ENCODE measurements around the gene ADAMTS3.

Gene ADAMTS3

DNA sequence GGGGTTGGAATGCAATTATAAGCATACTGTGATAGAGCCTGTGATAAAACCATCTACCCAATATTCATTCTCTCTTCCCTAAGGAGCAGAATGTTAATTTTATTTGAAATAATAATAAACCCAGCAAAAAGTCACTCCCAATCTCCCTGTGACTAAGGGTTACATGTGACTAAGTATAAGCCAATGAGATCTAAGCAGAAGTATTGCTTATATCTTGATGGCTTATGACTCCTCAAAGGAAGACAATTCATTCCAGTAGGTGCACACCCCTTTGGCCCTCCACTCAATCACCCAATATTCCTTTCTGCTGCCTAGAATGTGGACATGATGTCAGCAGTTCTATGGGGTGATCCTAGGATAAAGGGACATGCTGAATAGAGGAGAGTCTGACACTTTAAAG is 224.6 kb downstream of the ADAMTS3 start:
- DNase-seq (ENCODE audit: low read depth): no peak

DNA sequence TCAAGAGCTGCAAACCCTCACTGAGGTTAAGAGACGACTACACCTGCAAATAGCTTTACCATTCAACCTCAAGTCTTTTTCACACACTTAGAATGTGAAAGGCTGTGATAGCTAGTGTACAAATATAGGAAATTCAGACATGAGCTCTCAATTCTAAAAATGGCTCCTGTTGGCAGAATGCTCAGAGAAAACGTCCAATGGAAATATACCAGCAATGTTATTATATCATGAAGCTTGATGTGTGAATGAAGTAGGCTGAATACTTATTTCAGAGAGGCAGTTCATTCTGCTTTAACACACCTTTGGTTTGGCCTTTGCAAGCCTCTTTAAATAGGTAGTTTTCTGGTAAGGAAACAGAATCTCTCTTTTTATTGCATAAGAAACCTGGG is 227.6 kb downstream of the ADAMTS3 start:
- DNase-seq (ENCODE audit: low read depth): no peak

DNA sequence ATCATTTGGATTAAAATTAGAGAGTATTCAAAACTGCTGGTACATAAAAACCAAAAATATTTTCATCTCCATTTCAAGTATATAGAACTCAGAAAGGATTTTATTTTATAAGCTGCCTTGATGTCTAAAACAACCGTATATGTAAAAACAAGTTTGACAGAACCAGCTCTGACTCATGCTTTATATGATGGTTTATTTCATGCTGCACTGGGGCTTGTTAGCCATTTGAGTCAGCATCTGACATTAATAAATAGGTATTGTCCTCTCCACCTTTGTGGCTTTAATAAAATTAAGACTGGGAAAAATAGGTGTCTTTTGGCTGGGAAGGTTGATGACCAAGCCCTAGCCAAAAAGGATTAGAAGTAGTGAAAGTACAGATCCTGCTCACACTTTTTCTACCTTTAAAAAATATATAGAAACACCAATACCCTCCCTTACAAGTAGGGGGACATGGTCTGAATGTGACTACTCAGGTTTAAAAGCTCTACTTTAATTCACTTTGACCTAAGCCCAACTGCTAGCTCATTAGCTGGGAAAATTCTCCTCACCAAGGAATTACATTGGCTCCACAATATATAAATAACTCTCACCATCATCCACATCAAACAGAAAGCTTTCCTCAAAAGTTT is 228.1 kb downstream of the ADAMTS3 start:
- DNase-seq (ENCODE audit: low read depth): no peak

DNA sequence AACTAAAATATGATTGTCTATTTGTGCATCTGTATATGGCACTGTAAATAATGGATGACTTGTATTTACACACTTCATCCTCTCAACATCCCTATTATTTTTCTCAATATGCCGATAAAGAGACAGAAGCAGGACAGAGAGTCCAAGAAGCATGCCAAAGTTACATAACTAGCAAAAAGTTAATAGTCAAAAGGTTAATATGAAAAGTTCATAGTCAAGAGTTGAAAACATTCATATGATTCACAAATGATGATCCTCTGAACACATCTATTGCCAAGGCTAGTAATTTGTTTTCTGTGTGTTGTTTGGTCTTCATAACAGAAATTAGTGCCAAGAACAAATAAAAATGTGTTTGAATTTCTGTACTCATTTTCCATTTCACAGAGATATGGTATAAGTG is 231.0 kb downstream of the ADAMTS3 start:
- DNase-seq (ENCODE audit: low read depth): no peak

DNA sequence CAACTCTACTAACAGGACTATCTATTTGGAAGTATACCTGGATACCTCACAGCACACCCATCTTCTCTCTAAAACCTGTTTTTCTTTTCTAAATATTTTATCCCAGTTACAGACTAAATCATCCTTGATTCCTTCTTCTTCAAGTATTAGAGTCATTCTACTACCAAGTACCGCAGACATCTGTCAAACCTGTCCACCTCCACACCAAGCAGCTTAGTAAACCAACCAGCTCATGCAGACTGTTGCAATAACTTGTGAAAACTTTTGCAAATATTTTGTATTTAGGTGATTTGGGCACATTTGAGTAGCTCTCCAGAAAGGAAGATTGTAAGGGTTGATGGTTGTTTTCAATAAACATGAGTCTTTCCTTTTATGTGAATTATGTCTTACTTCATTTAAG is 238.6 kb downstream of the ADAMTS3 start:
- no peak for DNase-seq (ENCODE audit: low read depth)

DNA sequence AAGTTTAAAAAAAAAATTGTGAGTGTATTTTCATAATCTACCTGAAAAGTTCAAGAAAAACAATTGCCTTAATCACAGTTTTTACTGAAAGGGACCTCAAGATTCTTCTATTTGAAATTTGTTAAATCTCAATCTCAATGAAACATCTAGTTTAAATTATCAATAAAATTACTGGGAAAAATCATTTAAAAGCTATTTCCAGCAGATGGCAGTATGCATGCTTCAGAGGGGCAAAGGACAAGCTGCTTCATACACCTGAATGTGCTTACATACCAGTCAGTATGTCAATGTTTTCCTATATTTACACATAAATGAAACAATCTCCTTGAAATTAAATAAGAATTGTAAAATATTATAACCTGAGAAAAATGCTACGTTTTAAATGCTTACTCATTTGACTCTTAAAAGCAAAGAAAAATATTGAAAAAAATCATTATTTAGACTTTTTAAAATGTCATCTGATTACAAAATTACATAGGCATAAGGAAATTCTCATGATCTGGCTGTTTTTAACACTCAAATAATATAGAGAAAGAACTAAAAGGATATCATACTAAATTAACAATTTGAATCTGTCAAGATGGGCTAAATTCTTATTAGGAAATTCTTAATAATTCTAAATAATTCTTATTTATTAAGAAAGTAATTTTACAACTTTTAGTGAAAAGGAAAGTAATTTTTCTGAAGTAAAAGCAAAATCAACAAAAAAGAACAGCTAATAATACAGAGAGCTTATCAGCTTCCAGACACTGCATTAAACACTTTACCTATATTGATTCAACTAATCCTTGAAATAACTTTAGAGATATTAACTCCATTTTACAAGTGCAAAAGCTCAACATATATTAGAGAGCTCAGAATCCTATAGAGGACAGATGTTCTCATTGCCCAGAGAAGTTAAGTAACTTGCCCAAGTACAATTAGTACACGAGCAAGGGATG is 242.1 kb downstream of the ADAMTS3 start:
- DNase-seq (ENCODE audit: low read depth): no peak

DNA sequence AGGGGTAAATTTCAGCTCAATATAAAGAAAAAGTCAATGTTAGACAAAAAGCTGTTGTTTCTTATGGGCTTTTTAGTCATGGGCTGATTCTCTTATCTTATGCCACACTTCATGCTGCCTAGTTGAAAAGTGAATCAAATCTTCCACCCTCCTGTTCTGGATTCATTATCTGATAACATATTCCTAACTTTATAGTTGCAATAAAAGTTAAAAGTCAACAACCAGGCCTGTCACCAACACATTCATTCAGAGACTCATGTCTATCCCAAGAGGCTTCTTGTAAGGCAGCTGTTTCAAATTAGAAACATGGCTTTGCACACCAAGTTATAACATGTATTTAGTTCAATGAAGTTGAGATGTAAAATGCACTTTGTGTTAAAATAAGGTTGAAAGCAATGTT is 243.8 kb downstream of the ADAMTS3 start:
- no peak for DNase-seq (ENCODE audit: low read depth)

DNA sequence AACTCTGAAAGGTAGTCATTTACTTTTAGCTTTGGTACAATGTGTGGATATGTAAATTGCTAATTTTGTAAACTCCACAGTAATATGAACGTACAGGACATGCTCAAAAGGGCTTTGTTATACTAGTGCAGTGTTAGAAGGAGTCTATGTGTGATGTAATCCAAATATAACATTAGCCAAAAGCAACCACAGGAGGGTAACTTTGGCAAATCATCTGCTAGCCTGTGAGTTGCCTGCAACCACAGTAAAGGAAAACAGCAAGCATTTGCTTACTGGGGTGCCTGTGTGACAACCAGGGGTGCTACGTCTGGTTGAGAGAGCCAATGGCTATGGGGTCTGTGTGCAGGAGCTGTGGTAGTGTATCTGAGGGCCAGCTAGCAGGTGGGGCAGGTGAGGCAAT is 245.8 kb downstream of the ADAMTS3 start:
- no peak for DNase-seq (ENCODE audit: low read depth)

DNA sequence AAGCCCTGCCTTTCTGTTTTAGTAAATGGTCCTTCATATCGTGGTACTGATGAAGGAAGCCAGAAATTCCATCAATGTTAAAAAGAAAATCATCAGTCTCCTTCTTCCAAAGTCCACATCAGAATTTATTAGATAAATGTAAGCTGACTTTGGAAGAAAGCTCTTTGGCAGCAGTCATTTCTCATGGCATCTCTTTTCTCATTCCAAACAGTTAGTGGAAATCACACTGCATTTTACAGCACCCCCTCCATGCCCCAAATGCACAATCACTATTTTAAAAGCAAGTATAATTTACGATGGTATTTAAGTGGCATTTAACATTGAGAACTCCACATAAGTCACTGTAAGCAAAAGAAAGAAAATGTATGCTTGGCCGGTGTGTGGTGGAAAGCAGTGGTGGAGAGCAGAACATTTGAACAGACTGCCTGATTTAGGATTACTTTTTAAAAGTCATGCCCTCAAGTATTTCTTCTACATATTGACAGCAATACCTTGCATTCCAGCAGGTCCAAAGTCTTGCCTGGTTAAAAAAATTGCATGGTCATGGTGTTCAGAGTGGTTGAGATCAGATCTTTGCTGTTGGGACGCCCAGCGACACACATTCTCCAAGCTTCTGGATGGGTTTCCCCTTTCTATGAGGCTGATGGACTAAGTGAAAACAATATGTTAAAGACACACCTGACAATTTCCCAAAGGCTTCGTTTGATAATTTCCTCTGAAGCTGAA is 248.6 kb downstream of the ADAMTS3 start:
- no peak for DNase-seq (ENCODE audit: low read depth)

DNA sequence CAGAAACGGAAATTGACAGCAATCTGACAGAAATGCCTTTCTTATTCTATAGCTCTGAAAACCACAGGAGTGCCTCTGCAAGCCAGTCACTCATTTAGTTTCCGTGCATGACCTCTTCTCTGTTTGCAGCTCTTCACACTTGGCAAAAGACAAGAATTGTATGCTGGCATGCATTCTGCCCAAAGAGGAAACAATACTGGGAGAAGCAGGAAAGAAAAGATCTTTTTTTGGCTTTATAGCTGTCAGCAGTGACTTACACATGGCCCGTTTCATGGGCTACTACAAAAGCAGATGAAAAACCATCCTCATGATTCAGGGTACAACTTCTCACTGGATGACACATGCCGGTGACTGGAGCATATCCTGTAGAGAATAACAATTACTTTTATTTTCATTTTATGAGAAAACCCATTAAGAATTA is 249.4 kb downstream of the ADAMTS3 start:
- DNase-seq (ENCODE audit: low read depth): no peak

DNA sequence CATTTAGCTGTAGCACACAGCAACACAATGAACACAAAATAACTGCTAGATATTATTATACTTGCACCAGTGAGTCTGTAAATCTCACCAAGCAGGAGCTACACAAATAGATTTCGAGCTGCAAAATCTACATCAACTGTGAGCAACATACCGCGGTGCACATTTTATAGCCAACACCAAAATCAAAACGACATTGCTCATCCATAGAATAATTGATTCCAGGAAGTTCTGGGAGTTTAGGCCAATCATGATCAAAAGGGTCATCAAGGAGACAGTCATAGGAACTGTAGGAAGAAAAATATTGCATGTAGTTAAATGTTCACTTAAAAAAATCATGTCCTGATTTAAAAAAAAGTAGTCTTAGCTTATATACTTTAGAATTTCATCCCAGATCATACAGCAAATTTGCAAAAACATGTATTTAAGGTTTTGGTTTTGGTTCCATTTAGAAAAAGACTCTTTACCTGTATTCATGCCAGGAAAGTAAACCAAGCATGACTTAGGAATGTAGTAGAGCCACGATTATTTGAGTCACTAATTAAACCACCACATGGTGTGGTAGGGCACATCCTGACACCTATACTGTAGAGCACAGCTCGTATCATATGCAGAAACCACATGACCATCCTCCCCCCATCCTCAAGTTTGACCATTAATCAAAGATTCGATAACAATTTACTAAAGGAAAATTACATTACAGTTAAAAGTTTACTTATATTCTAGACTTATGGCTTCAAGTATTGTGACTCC is 250.4 kb downstream of the ADAMTS3 start:
- no peak for DNase-seq (ENCODE audit: low read depth)

DNA sequence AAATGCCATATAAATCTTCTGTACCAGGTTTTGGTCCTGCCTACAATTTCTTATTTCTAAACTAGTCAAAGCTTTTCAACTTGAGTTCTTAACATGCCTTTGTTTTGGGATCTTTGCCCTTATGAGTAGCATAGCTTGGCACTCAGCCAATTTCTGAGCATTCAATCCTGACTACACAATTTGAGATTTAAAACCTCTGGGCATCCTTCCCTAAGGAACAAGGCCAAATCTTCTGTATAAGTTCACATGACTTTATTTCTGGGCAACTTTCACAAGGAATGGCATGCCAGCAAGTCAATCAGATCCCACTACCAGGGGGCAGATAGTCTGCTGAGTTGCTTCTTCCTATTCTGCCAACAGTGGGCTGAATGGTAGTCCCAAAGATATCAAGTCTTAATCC is 254.2 kb downstream of the ADAMTS3 start:
- no peak for DNase-seq (ENCODE audit: low read depth)

DNA sequence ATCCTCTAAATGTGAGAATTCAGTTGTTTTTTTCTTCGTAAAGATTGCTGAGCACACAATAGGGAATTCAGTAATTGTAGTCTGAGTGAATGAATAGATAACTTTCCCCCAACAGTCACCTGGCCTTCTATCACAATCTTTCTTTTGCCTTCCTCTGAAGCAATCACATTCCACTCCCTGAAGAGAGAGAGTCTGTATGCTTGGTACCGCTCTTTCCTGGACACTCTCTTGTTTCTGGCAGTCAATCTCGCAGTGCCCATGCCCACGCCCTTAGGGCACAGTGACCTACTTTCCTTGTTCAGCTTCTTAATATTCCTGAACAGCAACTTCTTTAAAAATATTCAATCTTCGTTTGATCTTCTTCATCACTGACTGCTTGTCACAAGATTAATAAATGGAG is 255.9 kb downstream of the ADAMTS3 start:
- no peak for DNase-seq (ENCODE audit: low read depth)

DNA sequence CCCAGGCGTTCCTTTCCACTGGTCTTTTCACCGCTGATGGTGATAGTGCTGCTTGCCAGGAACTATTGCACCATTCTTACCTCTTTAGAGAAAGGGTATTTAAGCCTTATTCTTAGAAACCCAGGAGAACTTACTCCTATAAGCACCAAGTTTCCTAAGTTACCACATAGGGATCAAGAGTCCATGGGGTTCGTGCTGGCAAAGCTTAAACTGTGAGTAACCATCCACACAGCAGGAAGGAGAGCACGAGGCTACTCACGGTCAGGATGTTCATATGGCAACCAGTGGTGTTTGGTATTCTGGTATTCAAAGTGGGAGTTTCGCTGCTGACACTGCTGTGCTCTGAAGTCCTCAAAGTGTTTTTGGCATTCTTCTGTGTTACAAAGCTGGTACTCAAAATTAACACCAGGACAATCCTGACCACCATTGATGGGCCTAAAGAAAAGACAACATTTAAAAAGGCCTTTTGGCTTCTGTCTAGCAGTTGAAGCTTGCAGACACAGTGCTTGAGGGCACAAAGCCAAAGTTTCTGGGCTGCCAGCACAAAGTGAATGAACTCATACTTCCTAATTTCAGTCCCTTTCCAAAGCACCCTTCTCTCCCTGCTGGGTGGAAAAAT is 256.9 kb downstream of the ADAMTS3 start:
- no peak for DNase-seq (ENCODE audit: low read depth)

DNA sequence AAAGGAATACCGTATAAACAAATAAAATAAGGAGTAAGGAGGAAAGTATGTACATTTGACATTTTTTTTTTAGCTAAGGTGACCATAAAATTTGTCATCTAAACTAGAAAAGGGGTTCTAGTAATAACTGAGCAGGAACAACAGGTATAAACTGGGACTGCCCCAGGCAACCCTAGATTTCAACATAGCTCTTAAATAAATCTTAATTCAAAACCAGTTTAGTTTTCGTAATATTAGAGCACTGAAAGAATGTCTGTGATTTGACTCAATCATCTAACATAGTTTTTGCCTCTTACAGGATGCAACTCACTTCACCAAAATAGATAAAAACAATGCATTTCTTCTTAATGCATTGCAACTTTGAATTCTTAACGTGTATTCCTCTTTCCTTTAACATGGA is 257.7 kb downstream of the ADAMTS3 start:
- DNase-seq (ENCODE audit: low read depth): no peak

DNA sequence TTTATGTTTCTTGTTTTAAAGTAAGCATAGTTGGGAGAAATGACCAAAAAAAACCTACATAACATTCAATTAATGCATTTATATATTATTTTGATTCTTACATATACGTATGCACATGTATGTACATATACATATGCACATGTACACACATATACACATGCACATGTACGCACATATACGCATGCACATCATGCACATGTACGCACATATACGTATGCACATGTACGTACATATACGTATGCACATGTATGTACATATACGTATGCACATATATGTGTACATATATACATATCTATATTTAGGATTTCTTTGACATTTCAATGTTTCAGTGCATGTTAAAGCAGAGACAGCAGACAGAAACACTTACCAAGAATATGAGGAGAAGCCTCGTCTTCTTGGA is 263.4 kb downstream of the ADAMTS3 start:
- no peak for DNase-seq (ENCODE audit: low read depth)

DNA sequence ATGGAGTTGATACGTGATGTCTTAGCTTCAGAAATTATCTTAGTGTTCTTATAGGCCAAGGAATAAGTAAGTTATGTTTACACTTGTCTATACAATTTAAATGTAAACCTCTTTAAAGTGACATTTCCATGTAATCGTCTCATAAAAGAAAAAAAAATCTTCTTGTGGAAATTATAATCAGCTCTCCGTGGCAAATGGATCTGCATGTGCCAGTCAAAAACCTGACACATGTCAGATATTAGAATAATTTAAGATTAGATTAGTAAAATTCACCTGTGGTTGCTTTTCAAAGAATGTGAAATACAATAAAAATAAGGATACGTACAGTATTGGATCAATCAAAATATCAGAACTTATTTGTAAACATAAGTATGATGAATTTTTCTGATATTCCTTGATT is 263.9 kb downstream of the ADAMTS3 start:
- DNase-seq (ENCODE audit: low read depth): no peak

DNA sequence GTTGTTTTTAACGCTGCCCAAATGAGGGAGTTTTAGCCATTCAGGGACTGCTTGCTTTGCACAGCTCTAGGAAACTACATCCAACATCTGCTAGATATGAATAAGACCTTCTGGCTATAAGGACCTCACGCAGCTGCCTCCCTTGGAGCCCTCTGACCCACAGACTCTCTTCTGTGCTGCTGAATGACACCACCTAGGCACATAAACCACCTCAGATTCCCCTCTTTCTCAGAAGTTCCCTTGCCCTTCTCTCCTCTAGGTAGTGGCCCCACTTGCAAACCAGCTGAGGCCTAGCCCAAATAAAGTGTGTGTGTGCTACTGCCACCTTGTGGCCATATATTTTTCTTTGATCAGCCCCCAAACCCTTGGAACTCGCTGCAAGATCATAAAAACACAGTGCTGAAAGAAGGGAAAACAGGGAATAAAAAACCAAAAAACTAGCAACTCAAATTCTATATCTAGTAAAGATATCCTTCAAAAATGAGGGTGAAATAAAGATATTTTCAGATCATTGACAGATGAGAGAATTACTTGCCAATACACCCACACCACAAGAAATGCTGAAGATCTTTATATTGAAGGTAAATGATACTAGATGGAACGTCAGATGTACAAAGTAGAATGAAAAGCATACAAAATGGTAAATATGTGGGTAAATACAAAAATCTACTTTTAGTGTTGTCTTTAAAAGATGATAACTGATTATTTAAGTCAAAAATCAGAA is 265.9 kb downstream of the ADAMTS3 start:
- DNase-seq (ENCODE audit: low read depth): peak; percentile 12

DNA sequence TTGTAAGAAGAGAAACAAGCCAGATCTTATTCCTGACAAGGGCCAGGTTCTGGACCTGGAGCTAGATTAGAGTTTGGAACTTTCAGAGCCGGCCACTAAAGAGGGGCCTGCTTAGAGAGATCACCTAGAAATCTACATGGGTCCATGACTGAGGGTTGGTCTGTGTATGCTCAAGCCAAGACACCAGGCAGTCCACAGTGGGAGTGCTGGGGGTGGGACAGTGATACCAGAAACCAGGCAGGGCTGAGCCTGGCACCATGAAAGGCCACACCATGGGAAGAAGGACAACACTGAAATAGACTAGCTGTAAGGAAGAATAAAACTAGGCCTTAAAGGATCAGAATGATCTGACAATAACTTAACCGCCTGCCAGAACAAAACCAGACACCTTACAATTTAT is 267.3 kb downstream of the ADAMTS3 start:
- no peak for DNase-seq (ENCODE audit: low read depth)

DNA sequence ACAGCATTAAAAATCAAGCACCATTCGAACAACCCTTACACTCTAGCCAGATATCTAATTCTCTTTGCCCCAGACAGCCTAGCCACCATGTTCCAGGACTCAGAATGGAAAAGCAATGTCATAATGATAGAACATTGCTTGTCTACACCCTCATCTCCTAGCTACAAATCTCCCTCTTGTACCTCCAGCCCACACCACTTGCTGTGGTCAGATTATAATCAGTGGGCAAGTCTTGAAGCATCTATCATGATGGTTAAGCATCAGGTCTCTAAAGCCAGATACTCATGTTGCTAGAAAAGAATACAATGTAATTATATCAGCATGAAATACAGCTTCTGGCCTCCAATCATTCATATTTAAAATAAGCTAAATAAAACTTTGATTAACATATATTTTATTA is 268.9 kb downstream of the ADAMTS3 start:
- no peak for DNase-seq (ENCODE audit: low read depth)

DNA sequence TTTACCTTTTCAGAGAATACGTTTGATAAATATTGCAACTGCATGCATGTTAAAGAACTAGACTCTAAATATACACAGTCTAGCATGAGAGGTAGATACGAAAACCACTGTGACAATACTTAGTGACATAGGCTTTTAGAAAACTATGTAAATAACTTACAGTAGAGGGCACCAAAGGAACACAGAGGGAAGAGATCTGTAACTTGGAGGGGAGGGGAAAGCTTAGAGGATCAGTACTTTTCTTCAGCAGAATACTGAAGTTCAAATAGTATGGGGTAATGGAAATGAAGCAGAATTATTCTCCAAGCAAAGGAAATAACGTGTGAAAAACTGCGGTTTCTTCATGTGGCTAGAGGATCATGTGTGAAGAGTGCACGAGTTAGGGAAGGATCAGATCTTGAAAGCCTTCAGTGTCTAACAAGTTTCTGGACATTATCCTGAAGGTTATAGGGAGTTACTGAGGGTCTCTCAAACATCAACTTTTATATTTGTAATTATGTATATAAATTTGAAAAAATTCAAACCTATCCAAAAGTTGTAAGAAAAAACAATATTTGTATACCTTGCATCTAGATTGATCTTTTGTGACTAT is 273.0 kb downstream of the ADAMTS3 start:
- DNase-seq (ENCODE audit: low read depth): no peak
